ENCODE measurements around the gene SLC25A34. TPM values are rescaled to one million over a fixed set of nuclear protein-coding genes. Genes with fewer than 3 reads are reported as not detected.

SLC25A34 gene
- total and polyA plus RNA-seq, 7 experiments from 2014 or later, result 0.08 to 4.6 (median 2.0) TPM; not detected in 1

GRCh38 chr1:15749399-15750291 is 13.6 kb downstream of the SLC25A34 start:
- ChIA-PET POLR2A (interaction anchor here (0.6 kb wide), 1 partner anchor 226 kb away, joined by 4 read pairs; the partner anchor contains the start of gene ZBTB17), CTCF (no interaction called here)
- Histone ChIP-seq H3K9me3 (ENCODE audit: control insufficient read depth in 2 of 3, low read length in 3 of 3) (no peaks in the 10 kb centered on the region), H3K27ac (ENCODE audit: low read depth, low read length) (no peak overlapping the region), H3K27me3 (ENCODE audit: control insufficient read depth in 2 of 2, insufficient read depth in 2 of 2, low read length in 2 of 2) (no peaks in the 10 kb centered on the region), H3K4me3 (ENCODE audit: low read length) (no peak overlapping the region), H3K36me3 (ENCODE audit: control insufficient read depth in 2 of 3, insufficient read depth in 3 of 3, low read length in 3 of 3) (no peaks in the 10 kb centered on the region), H3K4me1 (ENCODE audit: control insufficient read depth in 2 of 2, insufficient read depth in 2 of 2, low read length in 2 of 2) (no peaks in the 10 kb centered on the region)
- no peak overlapping the region for H3K27ac Mint-ChIP-seq
- DNase-seq, result no peak
- intact Hi-C loops (cut with micrococcal nuclease), result no loop called here
- H3K4me1 Mint-ChIP-seq, result no peaks in the 10 kb centered on the region
- no peak for ATAC-seq
- H3K36me3 Mint-ChIP-seq, result no peaks in the 10 kb centered on the region
- no peak overlapping the region for H3K4me3 Mint-ChIP-seq
- peaks cover 0 to 13% (median 4%) of the 10 kb centered on the region in 5 donors for H3K27me3 Mint-ChIP-seq
- H3K9me3 Mint-ChIP-seq, result no peaks in the 10 kb centered on the region

- no peak for ATAC-seq
- no peak overlapping the region for H3K4me3 Mint-ChIP-seq
- peaks cover 6 to 24% (median 9%) of the 10 kb centered on the region in 5 donors for H3K27me3 Mint-ChIP-seq
- peaks cover 0 to 8% (median under 1%) of the 10 kb centered on the region in 7 donors for H3K4me1 Mint-ChIP-seq
- ChIA-PET POLR2A (no interaction called here), CTCF (no interaction called here)
- no peaks in the 10 kb centered on the region for H3K9me3 ChIP-seq (ENCODE audit: control insufficient read depth in 2 of 3, low read length in 3 of 3)
- intact Hi-C loops (cut with micrococcal nuclease), result no loop called here
- H3K27ac ChIP-seq (ENCODE audit: low read depth, low read length), result no peak overlapping the region
- H3K9me3 Mint-ChIP-seq, result peaks cover 0 to 1% (median 0%) of the 10 kb centered on the region in 11 donors
- H3K27me3 ChIP-seq (ENCODE audit: control insufficient read depth in 2 of 2, insufficient read depth in 2 of 2, low read length in 2 of 2), result no peaks in the 10 kb centered on the region
- no peak overlapping the region for H3K27ac Mint-ChIP-seq
- no peaks in the 10 kb centered on the region for H3K36me3 ChIP-seq (ENCODE audit: control insufficient read depth in 2 of 3, insufficient read depth in 3 of 3, low read length in 3 of 3)
- no peaks in the 10 kb centered on the region for H3K4me1 ChIP-seq (ENCODE audit: control insufficient read depth in 2 of 2, insufficient read depth in 2 of 2, low read length in 2 of 2)
- no peak overlapping the region for H3K4me3 ChIP-seq (ENCODE audit: low read length)
- no peak for DNase-seq
- H3K36me3 Mint-ChIP-seq, result no peaks in the 10 kb centered on the region
These were observed 14.9 kb downstream of the SLC25A34 start for GRCh38 chr1:15750924-15751323.

GRCh38 chr1:15751717-15752116 is 15.7 kb downstream of the SLC25A34 start:
- intact Hi-C loops (cut with micrococcal nuclease), result no loop called here
- no peak overlapping the region for H3K4me3 ChIP-seq (ENCODE audit: low read length)
- Mint-ChIP-seq H3K27ac (no peak overlapping the region), H3K4me1 (peaks cover 5 to 16% (median 8%) of the 10 kb centered on the region in 7 donors), H3K4me3 (no peak overlapping the region), H3K27me3 (peaks cover 11 to 29% (median 15%) of the 10 kb centered on the region in 5 donors), H3K36me3 (no peaks in the 10 kb centered on the region), H3K9me3 (peaks cover 0 to 1% (median 0%) of the 10 kb centered on the region in 11 donors)
- ChIA-PET POLR2A (interaction anchor here (0.6 kb wide), 1 partner anchor 448 kb away, joined by 3 read pairs; no protein-coding TSS in a partner anchor), CTCF (no interaction called here)
- no peaks in the 10 kb centered on the region for H3K36me3 ChIP-seq (ENCODE audit: control insufficient read depth in 2 of 3, insufficient read depth in 3 of 3, low read length in 3 of 3)
- no peaks in the 10 kb centered on the region for H3K9me3 ChIP-seq (ENCODE audit: control insufficient read depth in 2 of 3, low read length in 3 of 3)
- no peak overlapping the region for H3K27ac ChIP-seq (ENCODE audit: low read depth, low read length)
- H3K4me1 ChIP-seq (ENCODE audit: control insufficient read depth in 2 of 2, insufficient read depth in 2 of 2, low read length in 2 of 2), result no peaks in the 10 kb centered on the region
- no peaks in the 10 kb centered on the region for H3K27me3 ChIP-seq (ENCODE audit: control insufficient read depth in 2 of 2, insufficient read depth in 2 of 2, low read length in 2 of 2)
- no peak for ATAC-seq
- no peak for DNase-seq

- intact Hi-C loops (cut with micrococcal nuclease), result no loop called here
- H3K36me3 Mint-ChIP-seq, result no peaks in the 10 kb centered on the region
- Histone ChIP-seq H3K4me1 (ENCODE audit: control insufficient read depth in 2 of 2, insufficient read depth in 2 of 2, low read length in 2 of 2) (no peaks in the 10 kb centered on the region), H3K36me3 (ENCODE audit: control insufficient read depth in 2 of 3, insufficient read depth in 3 of 3, low read length in 3 of 3) (no peaks in the 10 kb centered on the region), H3K27ac (ENCODE audit: low read depth, low read length) (no peak overlapping the region), H3K9me3 (ENCODE audit: control insufficient read depth in 2 of 3, low read length in 3 of 3) (no peaks in the 10 kb centered on the region), H3K4me3 (ENCODE audit: low read length) (no peak overlapping the region), H3K27me3 (ENCODE audit: control insufficient read depth in 2 of 2, insufficient read depth in 2 of 2, low read length in 2 of 2) (peaks cover 0 to 3% of the 10 kb centered on the region in 2 donors)
- ATAC-seq (no peak), DNase-seq (no peak)
- peaks cover 0 to 1% (median 0%) of the 10 kb centered on the region in 11 donors for H3K9me3 Mint-ChIP-seq
- peak overlapping the region in 1 of 10 donors; percentile 38 for H3K4me3 Mint-ChIP-seq
- H3K27ac Mint-ChIP-seq, result peak overlapping the region in 1 of 9 donors; percentile 46
- peaks cover 19 to 39% (median 26%) of the 10 kb centered on the region in 5 donors for H3K27me3 Mint-ChIP-seq
- H3K4me1 Mint-ChIP-seq, result peaks cover 5 to 28% (median 16%) of the 10 kb centered on the region in 7 donors
- POLR2A ChIA-PET, result no interaction called here
- CTCF ChIA-PET, result no interaction called here
These were observed 17.7 kb downstream of the SLC25A34 start for GRCh38 chr1:15753776-15754175.

GRCh38 chr1:15755021-15755645 is 19.1 kb downstream of the SLC25A34 start:
- H3K27ac ChIP-seq (ENCODE audit: low read depth, low read length), result no peak overlapping the region
- H3K36me3 ChIP-seq (ENCODE audit: control insufficient read depth in 2 of 3, insufficient read depth in 3 of 3, low read length in 3 of 3), result no peaks in the 10 kb centered on the region
- H3K27me3 ChIP-seq (ENCODE audit: control insufficient read depth in 2 of 2, insufficient read depth in 2 of 2, low read length in 2 of 2), result peaks cover 0 to 3% of the 10 kb centered on the region in 2 donors
- Mint-ChIP-seq H3K36me3 (no peaks in the 10 kb centered on the region), H3K9me3 (peaks cover 0 to 1% (median 0%) of the 10 kb centered on the region in 11 donors), H3K4me3 (peak overlapping the region in 1 of 10 donors; percentile 5), H3K27ac (no peak overlapping the region), H3K27me3 (peaks cover 25 to 45% (median 31%) of the 10 kb centered on the region in 5 donors), H3K4me1 (peaks cover 5 to 28% (median 16%) of the 10 kb centered on the region in 7 donors)
- POLR2A ChIA-PET, result no interaction called here
- peaks cover 0 to 5% of the 10 kb centered on the region in 2 donors for H3K4me1 ChIP-seq (ENCODE audit: control insufficient read depth in 2 of 2, insufficient read depth in 2 of 2, low read length in 2 of 2)
- no peaks in the 10 kb centered on the region for H3K9me3 ChIP-seq (ENCODE audit: control insufficient read depth in 2 of 3, low read length in 3 of 3)
- ATAC-seq (no peak), DNase-seq (no peak)
- intact Hi-C loops (cut with micrococcal nuclease), result no loop called here
- no peak overlapping the region for H3K4me3 ChIP-seq (ENCODE audit: low read length)
- CTCF ChIA-PET, result interaction anchor here (0.6 kb wide), 1 partner anchor 12 kb away, joined by 3 read pairs; no protein-coding TSS in a partner anchor

GRCh38 chr1:15755646-15756040 is 19.6 kb downstream of the SLC25A34 start:
- peaks cover 5 to 28% (median 16%) of the 10 kb centered on the region in 7 donors for H3K4me1 Mint-ChIP-seq
- peaks cover 0 to 3% of the 10 kb centered on the region in 2 donors for H3K27me3 ChIP-seq (ENCODE audit: control insufficient read depth in 2 of 2, insufficient read depth in 2 of 2, low read length in 2 of 2)
- H3K27ac Mint-ChIP-seq, result no peak overlapping the region
- no peak overlapping the region for H3K27ac ChIP-seq (ENCODE audit: low read depth, low read length)
- peaks cover 0 to 1% (median 0%) of the 10 kb centered on the region in 11 donors for H3K9me3 Mint-ChIP-seq
- H3K4me3 Mint-ChIP-seq, result no peak overlapping the region
- H3K4me3 ChIP-seq (ENCODE audit: low read length), result no peak overlapping the region
- DNase-seq, result no peak
- no peaks in the 10 kb centered on the region for H3K36me3 Mint-ChIP-seq
- H3K27me3 Mint-ChIP-seq, result peaks cover 27 to 49% (median 31%) of the 10 kb centered on the region in 5 donors
- ChIA-PET POLR2A (no interaction called here), CTCF (interaction anchor here (0.6 kb wide), 1 partner anchor 11 kb away, joined by 3 read pairs; no protein-coding TSS in a partner anchor)
- H3K4me1 ChIP-seq (ENCODE audit: control insufficient read depth in 2 of 2, insufficient read depth in 2 of 2, low read length in 2 of 2), result peaks cover 0 to 5% of the 10 kb centered on the region in 2 donors
- no peaks in the 10 kb centered on the region for H3K36me3 ChIP-seq (ENCODE audit: control insufficient read depth in 2 of 3, insufficient read depth in 3 of 3, low read length in 3 of 3)
- intact Hi-C loops (cut with micrococcal nuclease), result no loop called here
- H3K9me3 ChIP-seq (ENCODE audit: control insufficient read depth in 2 of 3, low read length in 3 of 3), result no peaks in the 10 kb centered on the region
- ATAC-seq, result no peak

Data from naive thymus-derived CD4-positive, alpha-beta T cell (primary cell).